Activated T-cell treated with anti-CD3 and anti-CD28 coated beads for 4 hours (primary cell): Measurements from ENCODE around the gene SLC26A8.

Source experiments
- DNase-seq: peaks from one replicate; pipeline ENCODE4 v3.0.0-alpha.2; 2020

SLC26A8 gene

GRCh38 chr6:35906499-35906846 is 118.0 kb downstream of the SLC26A8 start:
- no peak for DNase-seq

GRCh38 chr6:35905841-35906498 is 118.5 kb downstream of the SLC26A8 start:
- no peak for DNase-seq

- no peak for DNase-seq
Observed at GRCh38 chr6:35905141-35905785, 119.2 kb downstream of the SLC26A8 start.

- no peak for DNase-seq
Observed at GRCh38 chr6:35903679-35904078, 120.8 kb downstream of the SLC26A8 start.

- no peak for DNase-seq
Observed at GRCh38 chr6:35900448-35900847, 124.0 kb downstream of the SLC26A8 start.

GRCh38 chr6:35898003-35898402 is 126.4 kb downstream of the SLC26A8 start:
- DNase-seq, result no peak

- DNase-seq, result no peak
Observed at GRCh38 chr6:35897486-35897885, 127.0 kb downstream of the SLC26A8 start.

- no peak for DNase-seq
Observed at GRCh38 chr6:35897036-35897435, 127.4 kb downstream of the SLC26A8 start.

- no peak for DNase-seq
Observed at GRCh38 chr6:35896228-35896627, 128.2 kb downstream of the SLC26A8 start.

GRCh38 chr6:35895560-35895959 is 128.9 kb downstream of the SLC26A8 start:
- DNase-seq, result no peak

GRCh38 chr6:35894776-35895175 is 129.7 kb downstream of the SLC26A8 start:
- DNase-seq, result no peak
